Measurements from ENCODE around the gene CFAP97D1. TPM values are rescaled to one million over a fixed set of nuclear protein-coding genes. Genes with fewer than 3 reads are reported as not detected.

The CFAP97D1 gene
- total and polyA plus RNA-seq, 10 of the 15 experiments (the other 5 are each of a cell fraction or from before 2014, with no cell fraction given): 0.13 TPM; not detected in 9

GRCh38 chr17:43814714-43815113, 34.5 kb downstream of the CFAP97D1 start:
- Histone ChIP-seq H3K4me1 (ENCODE audit: control insufficient read depth, insufficient read depth, low read length) (no peaks in the 10 kb centered on the region), H3K9ac (ENCODE audit: control insufficient read depth, insufficient read depth, low read length) (no peak overlapping the region), H2AFZ (ENCODE audit: control insufficient read depth, low read depth, low read length) (no peak overlapping the region), H3K9me3 (replicated peaks; ENCODE audit: control insufficient read depth, insufficient read depth, low read length) (no peaks in the 10 kb centered on the region), H3K36me3 (ENCODE audit: control insufficient read depth in 2 of 2, insufficient read depth in 2 of 2, low read length in 1 of 2) (no peaks in the 10 kb centered on the region), H3K4me2 (ENCODE audit: control insufficient read depth, insufficient read depth) (no peak overlapping the region), H3K79me2 (ENCODE audit: control insufficient read depth, insufficient read depth, low read length) (no peaks in the 10 kb centered on the region), H3K27me3 (replicated peaks in 1 of 2; ENCODE audit: control insufficient read depth in 2 of 2, insufficient read depth in 2 of 2, low read length in 1 of 2) (peaks cover 2 to 3% of the 10 kb centered on the region in 2 experiments; a peak in 3 of 4 replicates), H4K20me1 (ENCODE audit: control insufficient read depth, insufficient read depth) (no peaks in the 10 kb centered on the region), H3K4me3 (no peak overlapping the region), H3K27ac (ENCODE audit: control insufficient read depth, insufficient read depth) (no peak overlapping the region)
- ChIA-PET SMC1A (ENCODE audit: uncharacterized antibody, unreplicated experiment) (no interaction called here), CTCF (no interaction called here), RAD21 (ENCODE audit: unreplicated experiment) (no interaction called here), POLR2A (no interaction called here)
- FAIRE-seq (no peak), ATAC-seq (no peak), DNase-seq (ENCODE audit: low read depth, low spot score) (no peak)
- no TSS peak for BruUV-seq (replicated peaks)
- in situ Hi-C loops (cut with MboI) (no loop called here), intact Hi-C loops (cut with micrococcal nuclease; ENCODE audit: unreplicated experiment) (no loop called here)
- WGBS (ENCODE audit: insufficient coverage, insufficient replicate concordance, low lambda C conversion rate, missing lambda C conversion rate): 0% methylated on average over 1 of the region's 1 CpG
- TF ChIP-seq IKZF1 (conservative IDR thresholded peaks at IDR 0.05): no peak
- no peak for TF ChIP-seq TCF7 (IDR thresholded peaks at IDR 0.05; ENCODE audit: borderline replicate concordance)
- TF ChIP-seq CREB1 (IDR thresholded peaks at IDR 0.05; ENCODE audit: low read depth): no peak
- TF ChIP-seq MYB (IDR thresholded peaks at IDR 0.05; ENCODE audit: borderline replicate concordance, low read depth, low read length): no peak
- no peak for TF ChIP-seq DPF2 (IDR thresholded peaks at IDR 0.05)
- TF ChIP-seq FOXM1 (IDR thresholded peaks at IDR 0.05; ENCODE audit: low read depth, low read length): no peak
- TF ChIP-seq JUND (IDR thresholded peaks at IDR 0.05; ENCODE audit: low read depth, low read length): no peak
- TF ChIP-seq PML (IDR thresholded peaks at IDR 0.05; ENCODE audit: low read length): no peak
- no peak for TF ChIP-seq TARDBP (IDR thresholded peaks at IDR 0.05; ENCODE audit: borderline replicate concordance)
- no peak for TF ChIP-seq ZNF622 (IDR thresholded peaks at IDR 0.05)
- TF ChIP-seq ZZZ3 (IDR thresholded peaks at IDR 0.05; ENCODE audit: control insufficient read depth, insufficient read length, low read depth): no peak
- TF ChIP-seq ZBTB4 (CRISPR knock-in tag; IDR thresholded peaks at IDR 0.05): no peak

Measured in GM12878 (cell line).